ENCODE data around the gene NUP210.

GRCh38 chr3:13462822-13463221 lies 42.7 kb upstream of the NUP210 start:
- TF ChIP-seq GATA2 (IDR thresholded peaks at IDR 0.05; ENCODE audit: low read depth, low read length) (no peak), GATA3 (IDR thresholded peaks at IDR 0.05; ENCODE audit: low read depth, low read length) (no peak)
